B cell (primary cell): ENCODE results near the gene SIGLEC7.

Source experiments
- EZH2 ChIP-seq: IDR thresholded peaks from 2 replicates; pipeline ENCODE4 v1.6.1; 2012; ENCODE audit warnings: borderline replicate concordance, low read depth, mild to moderate bottlenecking, moderate library complexity, low read length; ENCODE audit not compliant: insufficient read depth, poor library complexity, severe bottlenecking
- TF ChIP-seq, protein P1 (sequence below): fragments of 200-600 bp; IDR thresholded peaks from one replicate; pipeline ENCODE4 v1.8.0; 2022; ENCODE audit warnings: antibody characterized with exemption, mild to moderate bottlenecking

DNA sequence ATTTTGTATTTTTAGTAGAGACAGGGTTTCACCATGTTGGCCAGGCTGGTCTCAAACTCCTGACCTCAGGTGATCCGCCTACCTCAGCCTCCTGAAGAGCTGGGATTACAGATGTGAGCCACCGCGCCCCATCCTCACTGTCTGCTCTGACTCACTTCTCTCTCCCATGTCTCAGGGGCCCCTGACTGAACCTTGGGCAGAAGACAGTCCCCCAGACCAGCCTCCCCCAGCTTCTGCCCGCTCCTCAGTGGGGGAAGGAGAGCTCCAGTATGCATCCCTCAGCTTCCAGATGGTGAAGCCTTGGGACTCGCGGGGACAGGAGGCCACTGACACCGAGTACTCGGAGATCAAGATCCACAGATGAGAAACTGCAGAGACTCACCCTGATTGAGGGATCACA is 12.4 kb upstream of the SIGLEC7 start:
- TF ChIP-seq, protein P1, sequence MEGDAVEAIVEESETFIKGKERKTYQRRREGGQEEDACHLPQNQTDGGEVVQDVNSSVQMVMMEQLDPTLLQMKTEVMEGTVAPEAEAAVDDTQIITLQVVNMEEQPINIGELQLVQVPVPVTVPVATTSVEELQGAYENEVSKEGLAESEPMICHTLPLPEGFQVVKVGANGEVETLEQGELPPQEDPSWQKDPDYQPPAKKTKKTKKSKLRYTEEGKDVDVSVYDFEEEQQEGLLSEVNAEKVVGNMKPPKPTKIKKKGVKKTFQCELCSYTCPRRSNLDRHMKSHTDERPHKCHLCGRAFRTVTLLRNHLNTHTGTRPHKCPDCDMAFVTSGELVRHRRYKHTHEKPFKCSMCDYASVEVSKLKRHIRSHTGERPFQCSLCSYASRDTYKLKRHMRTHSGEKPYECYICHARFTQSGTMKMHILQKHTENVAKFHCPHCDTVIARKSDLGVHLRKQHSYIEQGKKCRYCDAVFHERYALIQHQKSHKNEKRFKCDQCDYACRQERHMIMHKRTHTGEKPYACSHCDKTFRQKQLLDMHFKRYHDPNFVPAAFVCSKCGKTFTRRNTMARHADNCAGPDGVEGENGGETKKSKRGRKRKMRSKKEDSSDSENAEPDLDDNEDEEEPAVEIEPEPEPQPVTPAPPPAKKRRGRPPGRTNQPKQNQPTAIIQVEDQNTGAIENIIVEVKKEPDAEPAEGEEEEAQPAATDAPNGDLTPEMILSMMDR, result no peak
- TF ChIP-seq EZH2, result no peak
